ENCODE results near the gene AP3S2.
"Not testable (repeated sequence)": the region's sequence is repeated elsewhere in the genome, so short reads cannot be mapped to it uniquely, and the experiment has no call there.

The AP3S2 gene

GRCh38 chr15:89904519-89904918 lies 10.7 kb upstream of the AP3S2 start:
- no peak for FAIRE-seq
- no peak for DNase-seq (ENCODE audit: insufficient read length, low spot score)

DNA sequence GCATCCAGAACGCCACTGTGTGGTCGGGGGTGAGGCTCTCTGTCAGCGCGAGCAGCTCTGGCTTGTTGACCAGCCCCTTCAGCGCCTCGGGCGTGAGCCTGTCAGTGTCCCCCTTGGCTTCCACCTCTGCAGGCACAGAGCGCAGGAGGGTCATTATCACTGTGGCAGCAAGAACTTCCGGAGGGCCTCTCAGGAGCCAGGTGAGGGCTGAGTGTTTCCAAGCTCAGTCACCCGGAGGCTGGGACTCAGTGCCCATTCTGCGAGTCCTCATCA lies 10.0 kb upstream of the AP3S2 start:
- FAIRE-seq = no peak

GRCh38 chr15:89903015-89903857 lies 9.4 kb upstream of the AP3S2 start:
- DNase-seq (ENCODE audit: insufficient read length, low spot score) (no peak), FAIRE-seq (no peak)

More for the DNA sequence above, 10.0 kb upstream of the AP3S2 start:
- no peak for DNase-seq (ENCODE audit: insufficient read length, low spot score)

DNA sequence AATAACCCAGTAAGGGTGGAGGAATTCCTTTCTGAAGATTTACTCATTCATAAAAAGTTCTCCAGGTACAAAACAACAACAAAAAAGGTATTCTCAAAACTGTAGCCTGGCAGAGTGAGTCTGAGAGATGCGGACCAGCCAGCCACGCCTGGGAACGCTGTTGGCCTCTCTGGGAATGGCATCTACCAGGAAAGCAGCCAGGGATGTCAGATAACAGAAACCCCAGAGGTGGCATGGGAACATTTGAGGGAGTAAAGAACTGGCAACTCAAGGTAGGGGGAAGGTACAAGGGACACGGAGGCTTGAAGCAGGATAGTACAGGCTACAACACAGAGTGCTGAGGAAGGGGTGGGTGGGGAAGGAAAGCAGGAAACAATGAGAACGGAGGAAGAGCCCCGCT lies 7.1 kb upstream of the AP3S2 start:
- DNase-seq (ENCODE audit: insufficient read length, low spot score) (no peak), FAIRE-seq (no peak)

- no peak for FAIRE-seq
- DNase-seq (ENCODE audit: insufficient read length, low spot score) = no peak
These were observed 6.3 kb upstream of the AP3S2 start for GRCh38 chr15:89899951-89900567.

DNA sequence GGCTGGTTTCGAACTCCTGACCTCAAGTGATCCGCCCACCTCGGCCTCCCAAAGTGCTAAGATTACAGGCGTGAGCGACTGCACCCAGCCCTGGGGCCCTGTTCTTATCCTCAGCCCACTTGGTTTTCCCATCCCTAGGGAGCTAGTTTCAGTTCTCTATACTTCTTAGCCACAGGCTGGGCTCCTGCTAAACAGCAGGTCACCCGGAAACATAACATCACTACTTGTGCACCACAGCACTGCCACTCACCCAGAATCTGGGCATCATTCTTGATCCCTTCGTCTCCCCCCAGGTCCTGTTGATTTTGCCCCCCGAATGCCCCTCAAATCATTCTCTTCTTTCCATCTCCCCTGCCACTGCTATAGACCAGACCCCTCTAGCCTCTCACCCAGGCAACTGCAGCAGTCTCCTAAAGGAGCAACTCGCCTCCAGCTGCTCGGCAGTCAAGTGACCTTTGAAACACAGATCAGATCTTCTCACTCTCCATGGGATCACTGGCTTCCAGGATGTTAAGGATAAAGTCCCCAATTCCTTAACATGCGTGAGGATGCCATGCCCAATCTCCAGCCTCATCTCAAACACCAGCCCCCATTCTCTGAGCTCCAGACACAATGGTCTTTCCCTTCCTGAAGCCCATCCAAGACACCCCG lies 5.6 kb upstream of the AP3S2 start:
- FAIRE-seq = no peak
- DNase-seq (ENCODE audit: insufficient read length, low spot score) = no peak

DNA sequence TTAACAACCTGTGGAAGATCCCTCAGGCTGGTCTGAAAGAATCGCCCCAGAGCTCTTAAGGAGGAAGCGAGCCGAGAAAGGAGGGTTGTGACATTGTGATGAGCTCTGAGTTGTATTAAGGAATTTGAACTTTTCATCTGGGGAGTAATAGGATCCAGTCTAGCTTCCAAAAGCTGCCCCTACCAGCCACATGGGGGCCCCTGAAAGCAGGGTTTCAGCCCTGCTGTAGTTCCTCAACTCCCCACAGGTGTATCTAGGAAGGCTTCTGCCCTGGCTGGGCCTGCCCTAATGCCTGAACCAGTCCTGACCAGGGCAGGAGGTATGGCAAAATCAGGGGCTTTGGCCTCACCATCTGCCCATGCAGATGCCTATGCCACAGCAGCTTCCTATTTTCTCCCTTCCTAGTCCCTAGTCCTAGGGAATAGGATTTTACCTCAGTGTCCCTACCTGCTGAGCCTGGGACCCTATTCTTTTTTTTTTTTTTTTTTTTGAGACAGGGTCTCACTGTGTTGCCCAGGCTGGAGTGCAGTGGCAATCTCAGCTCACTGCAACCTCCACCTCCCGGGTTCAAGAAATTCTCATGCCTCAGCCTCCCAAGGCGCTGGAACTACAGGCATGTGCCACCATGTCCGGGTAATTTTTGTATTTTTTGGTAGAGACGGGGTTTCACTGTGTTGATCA lies 5.0 kb upstream of the AP3S2 start:
- no peak for FAIRE-seq

DNA sequence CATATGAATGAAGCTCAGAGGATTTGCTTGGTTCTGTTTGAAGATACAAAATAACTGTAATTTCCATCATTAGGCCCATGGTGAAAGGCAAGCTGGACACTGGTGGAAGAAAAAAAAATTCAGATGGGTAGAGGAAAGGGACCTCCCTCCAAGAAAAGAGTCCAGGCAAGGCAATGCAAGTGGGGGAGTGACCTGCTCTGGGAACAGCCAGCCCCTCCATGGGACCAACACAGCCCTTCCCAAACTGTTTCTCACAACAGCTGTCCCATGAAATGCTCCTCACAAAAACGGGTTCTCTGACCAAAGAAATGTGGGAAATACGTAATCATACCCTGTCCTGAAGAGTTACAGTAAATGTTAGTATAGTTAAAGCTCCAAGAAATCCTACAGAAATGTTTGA lies 4.4 kb upstream of the AP3S2 start:
- FAIRE-seq (no peak), DNase-seq (ENCODE audit: insufficient read length, low spot score) (no peak)

More for the DNA sequence above, 5.0 kb upstream of the AP3S2 start:
- peak; percentile 62 for DNase-seq (ENCODE audit: insufficient read length, low spot score)

GRCh38 chr15:89893027-89893426 lies 767 bp downstream of the AP3S2 start:
- no peak for FAIRE-seq
- DNase-seq (ENCODE audit: insufficient read length, low spot score) = no peak

DNA sequence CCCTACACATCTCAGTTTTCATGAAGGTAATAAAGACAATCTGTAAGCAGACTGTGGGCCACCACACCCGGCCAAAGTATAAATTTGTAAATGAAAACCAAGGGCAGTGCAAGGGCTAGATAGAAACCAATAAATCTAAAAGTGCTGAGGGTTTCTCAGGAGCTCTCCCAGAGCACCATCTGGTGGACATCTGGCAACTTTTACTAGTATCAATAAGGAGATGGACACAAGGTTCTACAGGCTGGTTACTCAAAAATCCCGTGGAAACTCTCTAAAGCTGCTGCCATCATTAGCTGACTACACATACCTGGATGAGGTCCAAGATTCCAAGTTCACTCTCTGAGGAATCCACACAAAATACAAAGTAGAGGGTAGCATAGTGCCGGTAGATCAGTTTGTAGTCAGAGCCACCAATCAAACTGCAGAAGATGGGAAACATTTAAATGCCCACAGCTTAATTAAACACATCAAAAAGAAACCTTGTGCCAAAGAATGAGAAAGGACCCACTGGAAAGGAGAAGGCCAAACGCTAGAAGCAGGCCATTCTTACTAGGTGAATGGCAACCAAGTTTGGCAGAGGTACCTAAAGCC lies 5.5 kb downstream of the AP3S2 start:
- peak; percentile 8 for FAIRE-seq
- no peak for DNase-seq (ENCODE audit: insufficient read length, low spot score)

DNA sequence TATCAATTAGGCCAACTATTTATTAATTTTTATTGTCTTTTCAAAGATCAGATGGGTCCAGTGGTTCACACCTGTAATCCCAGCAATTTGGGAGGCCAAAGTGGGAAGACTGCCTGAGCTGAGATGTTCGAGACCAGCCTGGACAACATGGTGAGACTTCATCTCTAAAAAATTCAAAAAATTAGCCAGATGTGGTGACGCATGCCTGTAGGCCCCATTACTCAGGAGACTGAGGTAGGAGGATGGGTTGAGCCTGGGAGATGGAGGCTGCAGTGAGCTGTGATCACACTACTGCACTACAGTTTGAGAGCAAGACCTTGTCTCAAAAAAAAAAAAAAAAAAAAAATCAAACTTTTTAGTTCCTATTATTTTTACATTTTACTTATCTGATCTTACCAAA lies 8.2 kb downstream of the AP3S2 start:
- DNase-seq (ENCODE audit: insufficient read length, low spot score) (no peak), FAIRE-seq (no peak)

DNA sequence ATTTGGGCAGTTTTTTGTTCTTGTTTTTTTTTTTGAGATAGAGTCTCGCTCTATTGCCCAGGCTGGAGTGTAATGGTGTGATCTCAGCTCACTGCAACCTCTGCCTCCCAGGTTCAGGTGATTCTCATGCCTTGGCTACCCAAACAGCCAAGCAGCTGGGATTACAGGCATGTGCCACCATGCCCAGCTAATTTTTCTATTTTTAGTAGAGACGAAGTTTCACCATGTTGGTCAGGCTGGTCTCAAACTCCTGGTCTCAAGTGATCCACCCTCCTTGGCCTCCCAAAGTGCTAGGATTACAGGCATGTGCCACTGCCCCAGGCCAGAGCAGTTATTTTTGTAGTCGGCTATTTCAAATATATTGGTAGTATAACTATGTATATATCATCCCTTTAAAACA lies 8.6 kb downstream of the AP3S2 start:
- DNase-seq (ENCODE audit: insufficient read length, low spot score); FAIRE-seq: not testable (repeated sequence)

DNA sequence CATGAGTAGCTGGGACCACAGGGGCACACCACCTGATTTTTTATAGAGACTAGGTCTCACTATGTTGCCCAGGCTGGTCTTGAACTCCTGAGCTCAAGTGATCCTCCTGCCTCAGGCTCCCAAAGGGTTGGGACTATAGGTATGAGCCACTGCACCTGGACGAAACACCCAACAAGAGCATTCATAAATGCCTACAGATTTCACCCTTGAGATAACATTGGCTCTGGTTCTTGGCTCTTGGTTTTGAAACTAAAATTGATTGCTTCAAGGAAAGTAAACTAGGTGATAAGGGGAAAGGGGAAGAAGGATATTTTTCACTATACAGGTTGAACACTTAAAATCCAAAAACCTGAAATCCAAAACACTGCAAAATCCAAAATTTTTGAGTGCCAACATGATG lies 10.3 kb downstream of the AP3S2 start:
- FAIRE-seq = no peak
- no peak for DNase-seq (ENCODE audit: insufficient read length, low spot score)

- FAIRE-seq (no peak), DNase-seq (ENCODE audit: insufficient read length, low spot score) (no peak)
These were observed 13.1 kb downstream of the AP3S2 start for GRCh38 chr15:89880727-89881126.

DNA sequence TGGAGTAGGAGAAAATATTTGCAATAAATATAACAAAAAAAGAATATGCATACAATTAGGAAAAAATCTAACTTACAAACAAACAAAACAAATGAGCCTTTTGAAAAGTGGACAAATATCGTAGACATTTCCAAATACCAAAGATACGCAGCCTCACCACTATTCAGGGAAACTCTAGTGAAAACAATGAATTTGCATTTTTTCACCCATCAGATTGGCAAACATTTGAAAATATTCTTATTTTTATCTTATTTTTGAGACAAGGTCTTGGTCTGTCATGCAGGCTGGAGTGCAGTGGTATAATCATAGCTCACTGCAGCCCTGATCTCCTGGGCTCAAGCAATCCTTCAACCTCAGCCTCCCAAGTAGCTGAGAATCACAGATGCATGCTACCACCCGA lies 15.5 kb downstream of the AP3S2 start:
- no peak for DNase-seq (ENCODE audit: insufficient read length, low spot score)
- FAIRE-seq = no peak

DNA sequence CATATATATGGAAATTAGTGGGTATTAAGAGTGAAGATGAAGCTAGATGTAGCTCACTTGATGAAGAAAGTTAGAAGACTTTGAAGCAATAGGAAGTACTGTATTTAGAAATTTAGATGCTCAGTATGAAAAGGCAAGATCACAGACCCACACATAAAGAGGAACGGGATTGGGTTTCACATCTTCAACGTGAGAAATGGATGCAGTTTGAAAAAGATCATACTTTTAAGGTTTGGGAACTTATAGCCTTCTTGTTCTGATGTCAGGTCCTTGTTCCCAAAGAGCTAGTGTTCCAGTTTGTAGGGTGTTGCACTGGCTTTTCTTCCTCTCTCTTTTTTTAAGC lies 16.7 kb downstream of the AP3S2 start:
- DNase-seq (ENCODE audit: insufficient read length, low spot score) (no peak), FAIRE-seq (no peak)

DNA sequence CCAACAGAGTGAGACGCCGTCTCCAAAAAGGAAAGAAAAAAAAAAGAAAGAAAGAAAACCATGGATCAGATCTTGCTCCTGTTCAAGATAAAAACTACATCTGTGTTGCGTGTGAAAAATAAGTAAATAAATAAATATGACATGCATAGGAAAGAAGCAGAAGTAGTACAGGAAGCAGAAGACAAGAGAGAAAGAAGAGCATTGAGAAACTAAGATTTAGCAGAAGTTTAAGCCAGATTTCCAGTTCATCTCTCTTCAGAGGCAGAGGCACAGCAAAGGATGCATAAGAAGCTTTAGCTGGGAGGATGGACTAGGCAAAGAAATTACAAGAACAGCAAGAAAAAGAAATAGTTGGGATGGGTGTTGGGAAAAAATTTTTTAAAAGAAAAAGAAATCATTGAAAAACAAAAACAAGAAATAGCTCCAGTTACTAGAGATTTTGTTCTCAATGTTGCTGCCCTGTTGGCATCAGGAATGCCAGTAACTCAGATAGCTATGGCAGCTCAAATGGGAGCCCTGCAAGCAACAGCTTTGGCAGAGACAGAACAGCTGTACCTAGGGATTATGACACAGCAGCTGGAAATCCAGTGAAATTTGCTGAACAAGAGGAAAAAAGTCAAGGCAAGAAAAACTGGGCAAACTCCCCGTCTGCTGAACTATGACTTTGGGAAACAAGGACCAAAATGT lies 17.3 kb downstream of the AP3S2 start:
- no peak for FAIRE-seq
- DNase-seq (ENCODE audit: insufficient read length, low spot score) = no peak

GRCh38 chr15:89875741-89876140 lies 18.1 kb downstream of the AP3S2 start:
- FAIRE-seq (no peak), DNase-seq (ENCODE audit: insufficient read length, low spot score) (no peak)

DNA sequence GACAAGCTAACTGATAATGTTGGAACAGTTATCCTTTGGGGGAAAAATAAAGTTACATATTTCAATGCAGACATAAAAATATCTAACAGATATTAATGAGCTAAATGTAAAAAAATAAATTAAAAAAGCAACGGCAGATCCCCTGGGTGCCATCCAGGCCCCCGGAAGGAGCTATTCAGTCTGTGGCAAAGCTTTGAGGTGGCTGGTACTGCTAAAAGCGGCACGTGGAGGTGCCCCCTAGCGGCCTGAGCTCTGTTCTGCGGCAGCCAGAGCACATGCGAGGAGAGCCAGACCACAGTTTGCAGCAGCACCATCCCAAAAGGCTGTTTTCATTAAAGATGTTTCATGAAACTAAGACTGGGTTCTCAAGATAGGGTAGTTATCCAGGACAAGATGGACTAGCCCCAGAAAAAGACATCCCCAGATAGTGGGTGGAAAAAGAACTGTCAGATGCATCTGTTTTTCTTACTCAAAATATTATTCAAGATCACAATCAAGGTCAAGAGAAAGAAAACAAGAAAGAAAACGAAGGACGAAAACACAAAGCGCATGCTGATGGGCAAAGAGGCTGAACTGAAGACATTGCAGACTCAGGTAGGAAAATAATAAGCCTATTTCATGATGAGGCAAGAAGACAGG lies 18.7 kb downstream of the AP3S2 start:
- FAIRE-seq (peak; percentile 85), DNase-seq (ENCODE audit: insufficient read length, low spot score) (peak; percentile 81)

- no peak for DNase-seq (ENCODE audit: insufficient read length, low spot score)
These were observed 23.0 kb downstream of the AP3S2 start for GRCh38 chr15:89870688-89871288.

More at GRCh38 chr15:89870688-89871288, 23.0 kb downstream of the AP3S2 start:
- no peak for FAIRE-seq

Measured in GM19239 (cell line).